HL-60 (cell line): ENCODE data around the gene RDX.

Experiments
- DNase-seq, 2 experiments: peaks; one replicate each; pipeline ENCODE4 v3.0.0-alpha.2; 2010 to 2020; ENCODE audit warnings: low read depth in 1 of 2, low spot score in 1 of 2
- H3K27ac ChIP-seq: fragments of 250-450 bp; sonication (Bioruptor Pico); replicated peaks from 2 replicates; pipeline ENCODE4 v1.5.1; 2020; ENCODE audit warnings: mild to moderate bottlenecking, moderate library complexity
- H3K27me3 ChIP-seq: fragments of 250-450 bp; sonication (Bioruptor Pico); 2 replicates; pipeline ENCODE4 v1.5.1; 2021; ENCODE audit warnings: mild to moderate bottlenecking, moderate library complexity; ENCODE audit not compliant: insufficient read depth, poor library complexity, severe bottlenecking
- H3K4me3 ChIP-seq: replicated peaks from 2 replicates; pipeline ENCODE4 v1.5.1; 2011; ENCODE audit warnings: mild to moderate bottlenecking, control low read depth, low read length; ENCODE audit not compliant: insufficient read depth
- CTCF ChIP-seq: IDR thresholded peaks from one replicate; pipeline ENCODE4 v1.5.1; 2011; ENCODE audit warnings: low read length, control low read depth, inconsistent platforms; ENCODE audit not compliant: insufficient read depth
- GABPA ChIP-seq: IDR thresholded peaks from 2 replicates; pipeline ENCODE4 v1.6.1; 2012; ENCODE audit warnings: low read depth
- POLR2AphosphoS5 ChIP-seq: IDR thresholded peaks from 2 replicates; pipeline ENCODE4 v1.6.1; 2012; ENCODE audit warnings: low read depth
- REST ChIP-seq: IDR thresholded peaks from 2 replicates; pipeline ENCODE4 v1.6.1; 2012; ENCODE audit warnings: low read depth; ENCODE audit not compliant: insufficient replicate concordance
- SPI1 ChIP-seq: IDR thresholded peaks from 2 replicates; pipeline ENCODE4 v1.6.1; 2012; ENCODE audit warnings: low read depth, mild to moderate bottlenecking, borderline replicate concordance

Gene RDX

GRCh38 chr11:110338684-110339083 is 42.3 kb upstream of the RDX start:
- Histone ChIP-seq H3K27me3 (no peaks in the 10 kb centered on the region), H3K4me3 (no peak overlapping the region), H3K27ac (no peak overlapping the region)
- no peak for TF ChIP-seq SPI1
- TF ChIP-seq REST = no peak
- TF ChIP-seq GABPA = no peak
- DNase-seq = no peak

- no peak overlapping the region for H3K27ac ChIP-seq
- H3K4me3 ChIP-seq = no peak overlapping the region
- no peak for DNase-seq
- TF ChIP-seq REST = no peak
- no peak for TF ChIP-seq SPI1
- TF ChIP-seq POLR2AphosphoS5 = no peak
- TF ChIP-seq CTCF = no peak
- TF ChIP-seq GABPA = no peak
- H3K27me3 ChIP-seq = no peaks in the 10 kb centered on the region
Observed at GRCh38 chr11:110337570-110338193, 41.3 kb upstream of the RDX start.

- TF ChIP-seq POLR2AphosphoS5 (no peak), CTCF (no peak), REST (no peak), SPI1 (no peak), GABPA (no peak)
- DNase-seq = no peak
- Histone ChIP-seq H3K27me3 (no peaks in the 10 kb centered on the region), H3K27ac (no peak overlapping the region), H3K4me3 (no peak overlapping the region)
Observed at GRCh38 chr11:110336054-110336453, 39.6 kb upstream of the RDX start.

GRCh38 chr11:110335358-110335757 is 38.9 kb upstream of the RDX start:
- Histone ChIP-seq H3K4me3 (no peak overlapping the region), H3K27me3 (no peaks in the 10 kb centered on the region), H3K27ac (no peak overlapping the region)
- DNase-seq = no peak
- TF ChIP-seq SPI1 (no peak), REST (no peak), CTCF (no peak), GABPA (no peak), POLR2AphosphoS5 (no peak)
